GM18517 (cell line): Measurements from ENCODE around the gene ARHGAP15.

Experiments used
- ATAC-seq: cut with Tn5 transposase; IDR thresholded peaks from one replicate; pipeline ENCODE4 v1.9.1; 2021; ENCODE audit warnings: mild to moderate bottlenecking, moderate library complexity; ENCODE audit not compliant: unreplicated experiment

The ARHGAP15 gene

DNA sequence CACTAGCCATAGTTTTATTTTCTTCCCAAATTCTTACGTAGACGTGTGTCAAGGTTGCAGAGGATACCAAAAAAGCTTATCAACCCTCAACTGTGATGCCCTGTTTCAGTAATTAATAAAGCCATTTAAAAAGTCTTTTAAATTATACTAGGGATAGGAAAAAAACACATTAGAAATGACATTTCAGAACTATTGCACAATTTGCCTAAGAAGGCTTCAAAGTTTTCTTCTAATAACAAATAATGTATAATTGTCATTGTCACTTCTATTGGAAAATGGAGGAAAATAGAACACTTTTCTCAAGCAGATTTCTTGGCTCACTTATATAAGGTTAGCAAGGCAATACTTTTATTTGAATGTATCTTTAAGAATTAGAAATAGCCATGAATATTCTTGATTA is 253.8 kb downstream of the ARHGAP15 start:
- no peak for ATAC-seq

GRCh38 chr2:143384111-143384510 is 254.9 kb downstream of the ARHGAP15 start:
- no peak for ATAC-seq

GRCh38 chr2:143390171-143390570 is 261.0 kb downstream of the ARHGAP15 start:
- ATAC-seq, result no peak

GRCh38 chr2:143392358-143392757 is 263.1 kb downstream of the ARHGAP15 start:
- no peak for ATAC-seq

DNA sequence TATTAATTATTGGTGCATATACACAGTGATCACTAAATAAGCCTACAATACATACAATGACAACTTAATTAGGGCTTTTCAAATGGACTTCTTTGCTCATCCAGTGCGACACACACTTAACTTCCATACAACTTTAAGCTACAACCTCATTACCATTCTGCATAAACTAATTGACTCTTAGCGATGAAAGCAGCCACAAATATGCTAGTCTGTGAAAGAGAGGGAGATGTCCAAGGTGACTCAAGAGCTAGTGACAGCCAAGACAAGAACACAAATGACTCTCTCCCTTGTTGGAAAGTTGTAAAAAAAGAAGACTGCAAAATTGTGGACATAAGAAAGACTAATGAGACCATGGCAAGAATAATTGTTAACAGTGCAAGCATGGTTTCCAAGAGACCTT is 264.8 kb downstream of the ARHGAP15 start:
- ATAC-seq, result no peak

GRCh38 chr2:143397884-143398614 is 268.8 kb downstream of the ARHGAP15 start:
- peak; percentile 61 for ATAC-seq

- no peak for ATAC-seq
Measured at GRCh38 chr2:143398781-143399180, 269.6 kb downstream of the ARHGAP15 start.

DNA sequence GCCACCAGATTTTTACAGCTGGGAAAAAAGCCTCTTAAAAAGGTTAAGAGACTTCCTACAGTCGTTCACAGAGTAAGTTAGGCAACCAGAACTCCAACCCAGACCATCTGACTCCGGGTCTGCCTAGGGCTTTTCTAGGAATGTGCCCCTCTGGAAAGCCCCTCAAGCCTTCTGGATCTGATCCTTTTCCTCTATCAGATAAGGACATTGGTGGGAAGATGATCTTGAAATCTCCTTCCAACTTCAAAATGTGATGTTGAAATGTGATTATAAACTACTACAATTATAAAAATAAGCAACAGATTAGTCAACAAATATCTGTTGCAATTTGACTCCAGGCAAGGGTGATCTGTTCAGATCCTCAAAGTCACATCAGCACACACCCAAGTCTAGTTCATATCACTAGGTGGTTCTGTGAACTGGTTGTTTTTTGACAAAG is 270.4 kb downstream of the ARHGAP15 start:
- ATAC-seq, result no peak

GRCh38 chr2:143401861-143402260 is 272.6 kb downstream of the ARHGAP15 start:
- no peak for ATAC-seq

DNA sequence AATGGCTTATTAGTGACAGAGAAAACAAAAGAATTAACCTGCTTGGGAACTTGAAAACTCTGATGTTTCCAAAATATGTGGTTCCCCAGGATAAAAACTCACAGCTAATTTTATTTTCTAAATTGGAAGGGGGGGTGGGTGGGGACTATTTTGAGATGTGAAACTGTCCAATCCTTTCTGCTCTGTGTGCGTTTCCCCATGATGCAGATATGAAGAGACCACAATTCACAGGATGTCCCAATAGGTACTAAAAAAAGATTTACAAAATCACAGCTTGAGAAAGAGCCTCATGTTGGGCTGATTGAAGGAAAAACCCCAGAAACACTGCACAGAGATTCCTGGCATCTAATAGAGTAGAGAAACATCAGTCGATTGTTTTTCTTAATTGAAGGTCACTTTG is 273.2 kb downstream of the ARHGAP15 start:
- no peak for ATAC-seq

DNA sequence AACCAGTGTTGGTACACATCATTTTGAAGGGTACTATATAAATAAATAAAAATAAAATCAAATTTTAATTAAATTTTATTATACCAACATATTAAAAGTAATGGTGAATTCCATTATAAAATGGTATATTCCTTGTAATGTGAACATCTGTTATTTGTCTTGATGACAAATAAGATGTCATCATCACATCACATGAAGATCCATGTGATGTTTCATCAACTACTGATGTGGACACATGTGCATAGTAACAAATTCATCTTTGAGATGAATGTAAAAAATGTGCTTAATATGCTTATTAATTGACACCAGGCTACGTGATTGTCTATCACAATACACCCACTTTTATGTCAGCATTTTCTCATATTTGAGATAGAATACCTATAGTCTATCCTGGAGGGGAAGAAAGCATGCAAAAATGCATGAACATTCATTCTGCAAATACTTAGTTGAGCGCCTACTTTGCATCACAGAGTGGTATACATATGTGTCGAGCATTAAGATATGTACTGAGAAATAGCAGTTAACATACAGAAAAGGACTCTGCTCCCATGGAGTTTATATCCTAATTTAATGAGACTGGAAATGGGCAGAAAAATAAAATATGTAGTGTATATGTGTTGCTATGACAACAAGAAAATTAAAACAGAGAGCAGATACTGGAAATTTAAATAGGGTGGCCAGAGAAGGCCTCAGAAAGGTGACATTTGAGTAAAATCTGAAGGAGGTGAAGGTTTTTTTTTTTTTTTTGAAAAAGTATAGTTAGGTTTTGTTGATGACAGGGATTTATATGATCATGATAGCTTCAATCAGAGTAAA is 281.1 kb downstream of the ARHGAP15 start:
- no peak for ATAC-seq

DNA sequence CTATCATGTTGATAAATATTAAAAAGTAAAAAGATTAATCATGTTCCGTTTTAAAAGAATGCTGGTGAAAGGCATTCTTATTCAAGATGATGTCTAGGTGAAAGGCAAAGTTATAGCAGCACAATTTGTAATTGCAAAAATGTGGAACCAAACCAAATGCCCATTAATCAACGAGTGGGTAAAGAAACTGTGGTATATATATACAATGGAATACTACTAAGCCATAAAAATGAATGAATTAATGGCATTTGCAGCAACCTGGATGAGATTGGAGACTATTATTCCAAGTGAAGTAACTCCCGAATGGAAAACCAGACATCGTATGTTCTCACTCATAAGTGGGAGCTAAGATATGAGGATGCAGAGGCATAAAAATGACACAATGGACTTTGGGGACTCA is 286.4 kb downstream of the ARHGAP15 start:
- no peak for ATAC-seq

DNA sequence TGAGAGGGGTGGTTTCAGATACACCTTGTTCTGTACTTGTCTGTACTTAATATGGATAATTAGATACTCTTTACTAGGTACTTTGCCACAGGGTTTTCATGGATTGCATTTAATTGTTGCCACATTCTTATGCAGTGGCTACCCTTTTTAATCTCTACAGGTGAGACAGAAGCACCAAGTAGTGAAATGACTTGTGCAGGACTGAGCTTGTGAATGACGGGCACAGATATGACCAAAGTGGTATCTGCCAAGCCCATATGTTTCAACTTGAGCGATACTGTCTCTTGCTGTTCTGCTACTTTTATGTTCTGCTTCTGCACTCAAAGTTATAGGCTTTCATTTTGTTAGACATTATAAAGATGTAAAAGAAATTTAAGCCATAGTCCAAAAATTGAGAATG is 288.2 kb downstream of the ARHGAP15 start:
- no peak for ATAC-seq

- no peak for ATAC-seq
Measured at GRCh38 chr2:143420313-143420712, 291.1 kb downstream of the ARHGAP15 start.

DNA sequence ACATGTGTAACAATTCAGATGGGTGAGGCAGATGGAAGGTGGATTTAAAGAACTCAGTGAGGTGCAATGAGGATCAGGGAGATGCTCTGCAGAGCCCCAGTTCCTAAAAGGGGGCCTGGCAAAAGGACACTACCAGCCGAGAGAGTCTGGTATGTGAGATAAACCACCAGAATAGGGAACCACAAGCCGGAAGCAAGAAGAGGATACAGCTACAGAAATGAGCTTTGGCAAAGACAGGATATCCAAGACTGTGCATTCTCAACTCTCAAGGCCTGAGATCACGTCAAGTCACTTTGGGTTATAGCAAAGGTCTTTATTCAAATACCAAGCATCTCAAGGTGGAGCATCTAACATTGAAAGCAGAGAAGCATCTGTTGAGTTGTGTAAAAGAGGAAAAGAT is 293.5 kb downstream of the ARHGAP15 start:
- ATAC-seq, result peak; percentile 90

GRCh38 chr2:143425896-143426295 is 296.7 kb downstream of the ARHGAP15 start:
- ATAC-seq, result no peak

- ATAC-seq, result no peak
Measured at GRCh38 chr2:143426296-143426695, 297.1 kb downstream of the ARHGAP15 start.

DNA sequence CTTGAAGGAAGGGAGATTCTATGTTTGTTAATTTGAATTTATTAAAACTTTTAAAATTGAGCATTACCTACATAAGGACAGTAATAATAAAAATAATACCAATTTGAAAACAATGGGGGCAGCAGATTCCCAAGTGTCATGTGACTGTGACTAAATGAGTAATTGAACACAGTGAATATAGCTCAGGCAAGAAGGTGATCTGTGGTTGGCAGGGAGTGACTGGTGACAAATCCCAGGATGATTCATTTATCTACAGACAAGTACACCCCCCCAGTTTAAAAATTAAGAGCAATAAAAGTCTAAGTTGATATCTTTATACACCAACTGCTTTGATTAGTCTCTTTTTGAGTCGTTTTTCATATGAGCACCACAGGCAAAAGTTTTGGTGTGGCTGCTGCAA is 299.5 kb downstream of the ARHGAP15 start:
- ATAC-seq, result no peak

- no peak for ATAC-seq
Measured at GRCh38 chr2:143429932-143430679, 300.9 kb downstream of the ARHGAP15 start.

- no peak for ATAC-seq
Measured at GRCh38 chr2:143431316-143431715, 302.1 kb downstream of the ARHGAP15 start.

- ATAC-seq, result no peak
Measured at GRCh38 chr2:143433251-143433650, 304.0 kb downstream of the ARHGAP15 start.

GRCh38 chr2:143433840-143434239 is 304.6 kb downstream of the ARHGAP15 start:
- no peak for ATAC-seq
